Cardiac muscle cell (in vitro differentiated cells and primary cell): ENCODE results near the gene ZNF846. TPM values are rescaled to one million over a fixed set of nuclear protein-coding genes. Genes with fewer than 3 reads are reported as not detected.

ENCODE experiments used
- DNase-seq, 2 donors: peaks; one replicate each; pipeline versions ENCODE4 v3.0.0 to v3.0.0-alpha.2; 2010 to 2017; ENCODE audit warnings: low read depth in 1 of 2, low spot score in 1 of 2
- H3K27ac ChIP-seq: fragments of 200-600 bp; sonication (generic); 2 replicates; pipeline ENCODE4 v1.5.1; 2016
- H3K27me3 ChIP-seq: fragments of 200-600 bp; sonication (generic); 2 replicates; pipeline ENCODE4 v1.6.0; 2016; ENCODE audit warnings: control low read depth
- H3K36me3 ChIP-seq: fragments of 200-600 bp; sonication (generic); 2 replicates; pipeline ENCODE4 v1.5.1; 2016; ENCODE audit warnings: control low read depth
- H3K4me1 ChIP-seq: fragments of 200-600 bp; sonication (generic); 2 replicates; pipeline ENCODE4 v1.8.1; 2017; ENCODE audit warnings: low read depth, mild to moderate bottlenecking, mixed run types
- H3K4me3 ChIP-seq: fragments of 200-600 bp; sonication (generic); 2 replicates; pipeline ENCODE4 v1.5.1; 2016; ENCODE audit warnings: mild to moderate bottlenecking
- H3K9me3 ChIP-seq: fragments of 200-600 bp; sonication (generic); 2 replicates; pipeline ENCODE4 v1.5.1; 2017; ENCODE audit warnings: low read depth, mild to moderate bottlenecking, control low read depth
- polyA plus RNA-seq: library from polyadenylated mRNA; unstranded; fragments of >200 nt; fragmentation: Nextera tagmentation; extraction: Ambion mirVana; gene quantifications from 2 replicates; pipeline ENCODE4 v1.2.1, GENCODE V29; 2016
- total RNA-seq: library from RNA; depleted of rRNA; stranded (reverse); fragments of >200 nt; gene quantifications from 2 replicates; pipeline ENCODE4 v1.2.3, GENCODE V29; 2016
- TF ChIP-seq, protein P1 (sequence below): IDR thresholded peaks from 2 replicates; pipeline ENCODE4 v1.5.1; 2012; ENCODE audit warnings: low read depth, mild to moderate bottlenecking, low read length

ZNF846 gene
- total and polyA plus RNA-seq, 2 experiments from 2014 or later, result 14.4 to 15.6 TPM

GRCh38 chr19:9709305-9709704, 59.2 kb downstream of the ZNF846 start:
- Histone ChIP-seq H3K4me1 (no peaks in the 10 kb centered on the region), H3K36me3 (no peaks in the 10 kb centered on the region), H3K27me3 (no peaks in the 10 kb centered on the region), H3K9me3 (no peaks in the 10 kb centered on the region), H3K4me3 (no peak overlapping the region), H3K27ac (no peak overlapping the region)
- DNase-seq, result no peak
- TF ChIP-seq, protein P1, sequence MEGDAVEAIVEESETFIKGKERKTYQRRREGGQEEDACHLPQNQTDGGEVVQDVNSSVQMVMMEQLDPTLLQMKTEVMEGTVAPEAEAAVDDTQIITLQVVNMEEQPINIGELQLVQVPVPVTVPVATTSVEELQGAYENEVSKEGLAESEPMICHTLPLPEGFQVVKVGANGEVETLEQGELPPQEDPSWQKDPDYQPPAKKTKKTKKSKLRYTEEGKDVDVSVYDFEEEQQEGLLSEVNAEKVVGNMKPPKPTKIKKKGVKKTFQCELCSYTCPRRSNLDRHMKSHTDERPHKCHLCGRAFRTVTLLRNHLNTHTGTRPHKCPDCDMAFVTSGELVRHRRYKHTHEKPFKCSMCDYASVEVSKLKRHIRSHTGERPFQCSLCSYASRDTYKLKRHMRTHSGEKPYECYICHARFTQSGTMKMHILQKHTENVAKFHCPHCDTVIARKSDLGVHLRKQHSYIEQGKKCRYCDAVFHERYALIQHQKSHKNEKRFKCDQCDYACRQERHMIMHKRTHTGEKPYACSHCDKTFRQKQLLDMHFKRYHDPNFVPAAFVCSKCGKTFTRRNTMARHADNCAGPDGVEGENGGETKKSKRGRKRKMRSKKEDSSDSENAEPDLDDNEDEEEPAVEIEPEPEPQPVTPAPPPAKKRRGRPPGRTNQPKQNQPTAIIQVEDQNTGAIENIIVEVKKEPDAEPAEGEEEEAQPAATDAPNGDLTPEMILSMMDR, result no peak

GRCh38 chr19:9705836-9706235, 62.7 kb downstream of the ZNF846 start:
- H3K27ac ChIP-seq, result no peak overlapping the region
- TF ChIP-seq, protein P1, result no peak
- H3K27me3 ChIP-seq, result no peaks in the 10 kb centered on the region
- no peak overlapping the region for H3K4me3 ChIP-seq
- no peak for DNase-seq
- H3K9me3 ChIP-seq, result no peaks in the 10 kb centered on the region
- no peaks in the 10 kb centered on the region for H3K36me3 ChIP-seq
- no peaks in the 10 kb centered on the region for H3K4me1 ChIP-seq

DNA sequence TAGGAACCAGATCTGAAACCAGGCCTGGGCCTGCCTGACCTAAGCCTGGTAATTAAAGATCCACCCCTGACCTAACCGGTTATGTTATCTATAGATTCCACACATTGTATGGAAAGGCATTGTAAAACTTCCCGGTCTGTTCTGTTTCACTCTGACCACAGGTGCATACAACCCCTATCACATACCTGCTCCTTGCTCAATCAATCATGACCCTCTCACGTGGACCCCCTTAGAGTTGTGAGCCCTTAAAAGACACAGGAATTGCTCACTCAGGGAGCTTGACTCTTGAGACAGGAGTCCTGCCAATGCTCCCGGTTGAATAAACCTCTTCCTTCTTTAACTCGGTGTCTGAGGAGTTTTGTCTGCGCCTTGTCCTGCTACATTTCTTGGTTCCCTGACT, 66.4 kb downstream of the ZNF846 start:
- H3K27ac ChIP-seq, result no peak overlapping the region
- H3K9me3 ChIP-seq, result no peaks in the 10 kb centered on the region
- H3K4me3 ChIP-seq, result no peak overlapping the region
- H3K4me1 ChIP-seq, result no peaks in the 10 kb centered on the region
- TF ChIP-seq, protein P1, result no peak
- no peak for DNase-seq
- H3K27me3 ChIP-seq, result no peaks in the 10 kb centered on the region
- H3K36me3 ChIP-seq, result no peaks in the 10 kb centered on the region

Other genes with a start within 250 kb of the ZNF846 start
- 13.9 and 16.2 TPM in 2 replicates for gene ZNF426, start 230.1 kb downstream of the ZNF846 start, total RNA-seq
- gene ZNF426, start 230.1 kb downstream of the ZNF846 start, polyA plus RNA-seq, result 16.1 and 21.5 TPM in 2 replicates
- gene ZNF121, start 184.2 kb downstream of the ZNF846 start, total RNA-seq, result 22.5 and 42.0 TPM in 2 replicates
- gene ZNF121, start 184.2 kb downstream of the ZNF846 start, polyA plus RNA-seq, result 5.9 and 11.0 TPM in 2 replicates
- 28.6 and 35.4 TPM in 2 replicates for gene ZNF561, start 147.5 kb downstream of the ZNF846 start, total RNA-seq
- gene ZNF561, start 147.5 kb downstream of the ZNF846 start, polyA plus RNA-seq, result 28.2 and 32.0 TPM in 2 replicates
- 15.2 and 22.2 TPM in 2 replicates for gene ZNF562, start 93.6 kb downstream of the ZNF846 start, total RNA-seq
- 6.3 and 6.9 TPM in 2 replicates for gene ZNF562, start 93.6 kb downstream of the ZNF846 start, polyA plus RNA-seq
- 65.6 and 106 TPM in 2 replicates for gene FBXL12, start 50.3 kb upstream of the ZNF846 start, total RNA-seq
- 47.5 and 49.7 TPM in 2 replicates for gene FBXL12, start 50.3 kb upstream of the ZNF846 start, polyA plus RNA-seq
- 511 and 816 TPM in 2 replicates for gene UBL5, start 59.2 kb upstream of the ZNF846 start, total RNA-seq
- 870 and 943 TPM in 2 replicates for gene UBL5, start 59.2 kb upstream of the ZNF846 start, polyA plus RNA-seq
- 221 and 282 TPM in 2 replicates for gene PIN1, start 66.6 kb upstream of the ZNF846 start, total RNA-seq
- 270 and 309 TPM in 2 replicates for gene PIN1, start 66.6 kb upstream of the ZNF846 start, polyA plus RNA-seq
- gene OLFM2, start 167.8 kb upstream of the ZNF846 start, total RNA-seq, result 36.2 and 55.1 TPM in 2 replicates
- gene OLFM2, start 167.8 kb upstream of the ZNF846 start, polyA plus RNA-seq, result 27.1 and 40.3 TPM in 2 replicates
- gene COL5A3, start 241.8 kb upstream of the ZNF846 start, total RNA-seq, result not detected in 2 replicates
- gene COL5A3, start 241.8 kb upstream of the ZNF846 start, polyA plus RNA-seq, result 0.24 TPM in 1 of 2 replicates, not detected in the other
- not detected in 2 replicates for gene RDH8, start 244.7 kb upstream of the ZNF846 start, total RNA-seq
- gene RDH8, start 244.7 kb upstream of the ZNF846 start, polyA plus RNA-seq, result not detected in 2 replicates